H1 (cell line): Measurements from ENCODE around the gene ERLIN1. TPM values are rescaled to one million over a fixed set of nuclear protein-coding genes. Genes with fewer than 3 reads are reported as not detected.

ENCODE experiments used
- CHD7 ChIP-seq: fragments of 300-600 bp; sonication (generic); IDR thresholded peaks from 2 replicates; pipeline ENCODE4 v1.7.1; 2012; ENCODE audit warnings: low read length, moderate library complexity, mild to moderate bottlenecking, inconsistent platforms; ENCODE audit not compliant: insufficient replicate concordance
- CTCF ChIP-seq, 3 experiments: IDR thresholded peaks; 1 replicate in 2 of 3; 2 replicates in 1 of 3; pipeline versions ENCODE4 v1.5.1 to v1.6.1; 2011; ENCODE audit warnings: low read length in 3 of 3, mild to moderate bottlenecking in 3 of 3, inconsistent platforms in 2 of 3, low read depth in 1 of 3, moderate library complexity in 1 of 3; ENCODE audit not compliant: insufficient read depth in 1 of 3; ENCODE audit errors: control extremely low read depth in 1 of 3
- EP300 ChIP-seq, 2 experiments: IDR thresholded peaks; 1 replicate in 1 of 2; 2 replicates in 1 of 2; pipeline ENCODE4 v1.6.1; 2011 to 2012; ENCODE audit warnings: low read depth in 2 of 2, low read length in 2 of 2, mild to moderate bottlenecking in 2 of 2, borderline replicate concordance in 1 of 2, inconsistent platforms in 1 of 2, moderate library complexity in 1 of 2
- GTF2F1 ChIP-seq: IDR thresholded peaks from 2 replicates; pipeline ENCODE4 v1.6.1; 2012; ENCODE audit warnings: low read depth, low read length, improper control_type of control experiment, borderline replicate concordance
- POLR2AphosphoS5 ChIP-seq: IDR thresholded peaks from 2 replicates; pipeline ENCODE4 v1.6.1; 2011; ENCODE audit warnings: low read depth, low read length
- SIX5 ChIP-seq: IDR thresholded peaks from 2 replicates; pipeline ENCODE4 v1.6.1; 2011; ENCODE audit warnings: mild to moderate bottlenecking, low read depth, low read length
- polyA plus RNA-seq, 7 experiments: library from polyadenylated mRNA; depleted of rRNA in 3 of 7; stranded (reverse) in 5 of 7; unstranded in 2 of 7; fragments of >200 nt in 5 of 7; fragments of 200-250 nt in 2 of 7; gene quantifications; 1 replicate in 5 of 7; 2 replicates in 1 of 7; 4 replicates in 1 of 7; pipeline versions ENCODE4 v1.2.1 to v1.2.3, GENCODE V29; 2011 to 2013; ENCODE audit warnings: missing spikeins in 2 of 7, mixed read lengths in 2 of 7
- total RNA-seq: library from RNA; stranded (reverse); fragmentation: NEBNext Ultra II Directional; extraction: Animal tissue kit (Norgen Biotek cat#: 25700); gene quantifications from 2 replicates; pipeline ENCODE4 v1.2.1, GENCODE V29; 2021

ERLIN1 gene
- total and polyA plus RNA-seq, 2 of the 8 experiments (the other 6 are each of a cell fraction or from before 2014, with no cell fraction given), result 16.5 to 32.0 TPM

GRCh38 chr10:100216006-100216405, 30.2 kb upstream of the ERLIN1 start (continued):
- TF ChIP-seq CHD7 (no peak), EP300 (IDR thresholded peaks at IDR 0.05; ENCODE audit: borderline replicate concordance in 1 of 2, low read depth in 2 of 2, low read length in 2 of 2) (no peak), SIX5 (no peak), POLR2AphosphoS5 (no peak), GTF2F1 (no peak), CTCF (IDR thresholded peaks at IDR 0.05; ENCODE audit: control extremely low read depth in 1 of 3, insufficient read depth in 1 of 3, low read depth in 1 of 3, low read length in 3 of 3) (no peak)
